Measurements from ENCODE around the gene MIB2. TPM values are rescaled to one million over a fixed set of nuclear protein-coding genes. Genes with fewer than 3 reads are reported as not detected.

The MIB2 gene
- 8.0 to 19.5 TPM (median 17.7 TPM) in 5 replicates for total RNA-seq (2022; extraction: Qiagen RNA extraction)

DNA sequence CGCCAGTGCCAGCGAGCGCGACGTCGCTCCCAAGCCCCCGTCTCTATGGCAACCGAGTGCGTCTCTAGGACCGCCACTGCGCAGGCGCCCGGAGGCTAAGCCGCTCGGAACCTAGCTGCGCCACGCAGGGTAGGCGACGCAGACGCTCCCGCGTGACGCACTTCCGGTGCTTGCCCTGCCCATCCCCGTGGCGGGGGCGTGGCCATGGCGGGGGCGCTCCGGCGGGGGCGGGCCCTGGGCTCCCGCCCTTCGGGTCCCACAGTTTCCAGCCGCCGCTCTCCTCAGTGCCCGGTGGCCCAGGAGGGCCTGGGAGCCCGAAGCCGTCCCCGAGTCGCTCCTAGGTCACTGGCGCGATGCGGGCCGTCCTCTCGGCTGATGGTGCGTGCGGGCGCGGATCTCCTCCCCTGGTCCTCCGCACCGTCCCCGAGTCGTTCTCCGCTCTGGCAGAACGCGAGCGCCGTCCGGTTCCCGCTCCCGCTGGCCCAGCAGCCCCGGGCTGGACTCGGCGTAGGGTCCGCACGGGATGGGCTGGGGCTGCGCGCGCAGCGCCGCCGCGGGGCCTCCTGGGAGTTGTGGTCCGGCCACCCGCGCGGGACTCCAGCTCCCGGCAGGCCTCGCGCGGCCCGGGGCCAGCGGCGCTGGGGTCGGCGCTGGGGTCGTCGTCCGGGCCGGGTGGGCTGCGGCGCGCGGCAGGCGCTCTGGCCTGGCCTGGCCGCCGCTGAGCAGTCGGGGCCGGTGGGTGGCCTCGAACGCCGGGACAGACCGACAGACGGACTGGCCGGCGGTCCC, at the start of gene MIB2:
MIB2 (plus strand) TSS at position 245 of the 789 bp plus-strand sequence. CDS start 7,953 bp downstream, outside the sequence.

DNA sequence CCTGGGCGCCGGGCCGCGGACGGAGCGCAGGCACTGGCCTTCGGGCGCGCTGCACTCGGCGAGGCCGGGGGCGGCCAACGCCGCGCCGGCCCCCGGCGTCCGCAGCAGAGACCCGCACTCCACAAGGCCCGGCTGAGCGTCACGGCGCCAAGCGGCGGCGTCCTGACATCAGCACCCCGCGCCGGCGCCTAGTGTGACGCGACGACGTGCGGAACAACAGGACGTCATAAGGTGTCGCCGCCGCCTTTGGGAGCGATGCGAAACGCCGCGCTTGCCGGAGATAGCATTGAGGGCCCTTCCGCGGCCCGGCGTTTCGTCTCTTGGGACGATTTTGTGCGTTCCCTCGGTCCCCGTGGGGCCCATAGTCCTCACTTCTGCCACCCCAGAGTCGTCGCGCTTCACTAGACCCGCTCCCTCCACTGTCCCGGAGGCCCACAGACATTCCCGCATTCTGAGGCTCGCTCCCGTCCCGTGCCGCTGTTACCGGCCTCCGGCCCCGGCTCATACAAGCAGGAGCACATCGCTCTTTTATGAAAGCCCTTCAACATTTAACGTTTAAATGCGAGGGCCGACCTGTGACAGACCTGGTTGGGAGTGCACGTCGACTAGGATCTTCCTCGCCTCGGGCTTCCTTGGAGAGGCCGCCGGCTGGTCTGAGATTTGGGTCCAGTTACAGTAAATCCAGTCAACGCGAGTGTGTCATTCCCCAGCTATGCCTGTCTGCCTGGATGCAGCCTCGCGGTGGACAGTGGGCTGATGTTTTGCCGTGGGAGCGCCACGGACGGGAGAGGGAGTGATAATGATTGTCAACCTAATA, 40.4 kb upstream of the MIB2 start, which contains the start of gene SSU72:
SSU72 (minus strand) TSS at position 143 of the 817 bp plus-strand sequence. CDS start 306 bp downstream, outside the sequence.

DNA sequence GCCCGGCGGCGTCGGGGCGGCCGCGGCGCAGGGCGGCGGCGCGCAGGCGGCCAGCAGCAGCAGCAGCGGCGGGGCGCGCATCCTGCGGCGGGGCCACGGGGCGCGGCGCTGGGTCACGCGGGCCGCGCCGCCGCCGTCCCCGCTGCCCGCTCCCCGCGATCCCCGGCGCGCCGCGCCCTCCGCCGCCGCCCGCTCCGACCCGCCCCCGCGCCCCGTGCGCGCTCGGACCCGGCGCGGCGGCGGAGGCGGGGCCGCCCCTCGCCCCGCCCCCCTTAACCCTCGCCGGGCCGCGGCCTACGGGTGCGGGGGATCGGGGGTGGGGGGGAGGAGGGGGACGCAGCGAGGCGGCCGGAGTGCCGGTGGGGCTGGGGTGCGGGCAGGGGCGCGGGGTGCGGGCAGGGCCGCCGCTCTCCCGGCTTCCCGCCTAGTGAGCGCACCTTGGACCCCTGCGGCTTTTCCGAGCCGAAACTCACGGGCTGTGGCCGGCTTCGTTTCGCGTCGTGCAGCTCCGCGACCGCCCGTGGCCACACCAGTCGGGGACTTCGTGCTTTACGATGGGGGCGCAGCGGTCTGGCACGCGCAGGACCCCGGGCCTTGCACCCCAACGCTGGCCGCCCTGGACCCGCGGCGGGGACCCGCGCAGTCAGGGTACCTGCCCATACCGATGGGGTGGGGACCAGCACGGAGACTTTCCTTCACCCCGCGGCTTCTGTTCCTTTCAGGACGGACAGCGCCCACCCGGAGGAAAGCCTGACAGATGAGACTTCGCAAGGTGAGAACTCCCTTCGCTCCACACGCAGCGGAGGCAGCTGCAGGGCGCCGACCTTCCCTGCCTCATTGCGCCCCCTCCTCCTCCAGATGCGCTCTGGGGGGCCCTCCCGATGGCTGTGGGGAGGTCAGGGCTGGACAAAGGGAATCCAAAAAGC, 15.1 kb upstream of the MIB2 start, which contains the start of gene FNDC10:
FNDC10 (minus strand) TSS at position 201 of the 926 bp plus-strand sequence; CDS start at position 81, 120 bp downstream.

DNA sequence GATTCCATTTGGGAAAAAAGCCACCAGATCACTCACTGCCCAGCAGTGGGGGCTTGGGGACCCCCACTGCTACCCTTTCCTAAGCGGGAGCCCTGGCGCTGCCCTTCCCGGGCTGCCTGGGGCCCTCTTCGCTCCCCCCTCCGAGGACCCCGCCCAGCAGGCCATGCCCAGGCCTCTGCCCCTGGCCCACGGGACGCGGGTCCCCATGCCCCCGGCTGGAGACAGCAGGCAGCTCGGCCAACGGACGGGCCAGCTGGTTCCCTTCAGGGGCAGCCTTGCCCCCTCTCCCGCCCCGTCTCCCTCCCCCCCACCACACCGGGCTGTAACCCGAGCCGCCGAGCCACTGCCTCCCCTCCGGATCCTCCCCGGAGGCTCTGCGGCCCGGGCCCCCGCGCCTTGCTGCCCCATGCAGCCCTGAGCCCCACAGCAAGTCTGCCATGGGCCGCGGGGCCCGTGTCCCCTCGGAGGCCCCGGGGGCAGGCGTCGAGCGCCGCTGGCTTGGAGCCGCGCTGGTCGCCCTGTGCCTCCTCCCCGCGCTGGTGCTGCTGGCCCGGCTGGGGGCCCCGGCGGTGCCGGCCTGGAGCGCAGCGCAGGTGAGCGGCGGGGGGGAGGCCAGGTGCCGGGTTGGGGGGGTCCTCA, 16.6 kb downstream of the MIB2 start, which contains the start of gene MMP23B:
MMP23B (plus strand) TSS at position 392 of the 639 bp plus-strand sequence; CDS start at position 438, 46 bp downstream.

DNA sequence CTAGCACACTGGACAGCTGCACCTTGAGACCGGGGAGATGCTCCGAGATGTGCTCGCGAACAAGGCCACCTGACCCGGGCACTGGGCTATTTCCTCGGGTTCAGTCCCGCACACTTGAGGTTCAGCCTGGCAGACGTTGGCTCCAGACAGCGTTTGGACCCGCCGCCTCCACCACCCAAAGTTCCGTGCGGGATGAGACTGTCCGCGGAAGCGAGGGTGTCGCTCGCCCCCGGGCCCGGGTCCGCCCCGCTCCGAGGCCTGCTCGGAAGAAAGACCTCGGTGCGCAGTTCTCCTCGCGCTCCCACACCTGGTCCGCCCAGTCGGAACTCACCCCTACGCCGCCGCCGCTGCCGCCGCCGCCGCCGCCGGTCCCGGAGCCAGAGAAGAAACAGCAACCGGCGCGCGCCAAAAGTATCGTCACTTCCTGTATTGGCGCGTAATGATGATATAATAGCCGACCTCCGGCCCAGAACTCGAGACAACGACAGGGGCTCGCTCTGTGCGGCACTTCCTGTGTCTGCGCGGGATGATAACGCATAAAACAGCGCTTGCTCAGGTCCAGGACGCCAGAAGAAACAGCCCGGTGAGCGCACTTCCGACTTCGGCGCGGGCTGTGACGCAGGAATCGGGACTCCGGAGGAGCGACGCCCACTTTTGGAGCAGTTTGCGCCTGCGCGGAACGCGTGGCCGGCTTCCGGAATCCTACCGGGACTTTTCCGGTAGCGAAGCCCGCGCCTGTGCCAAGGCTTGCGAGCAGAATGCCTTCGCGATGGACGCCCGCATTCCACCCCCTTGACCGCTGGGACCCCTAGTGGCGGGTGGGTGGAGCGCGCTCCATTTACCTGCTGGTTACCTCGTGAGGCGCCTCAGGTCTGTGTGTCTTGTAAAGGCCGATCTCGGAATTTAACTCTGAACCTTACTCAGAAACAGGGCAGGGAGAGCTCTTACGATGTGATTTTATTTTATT, 43.6 kb downstream of the MIB2 start, which contains the start of gene CDK11B:
CDK11B (minus strand) TSS at position 422 of the 967 bp plus-strand sequence. CDS start 1,519 bp downstream, outside the sequence.

Other genes with a start within 250 kb of the MIB2 start
- 107 to 197 TPM (median 169 TPM) in 5 replicates for gene AURKAIP1, start 240.3 kb upstream of the MIB2 start, total RNA-seq (2022; extraction: Qiagen RNA extraction)
- 38.0 to 55.0 TPM (median 48.1 TPM) in 5 replicates for gene CCNL2, start 216.2 kb upstream of the MIB2 start, total RNA-seq (2022; extraction: Qiagen RNA extraction)
- 128 to 145 TPM (median 135 TPM) in 5 replicates for gene MRPL20, start 208.2 kb upstream of the MIB2 start, total RNA-seq (2022; extraction: Qiagen RNA extraction)
- 0.03 to 0.10 TPM (median 0.07 TPM) in 3 of 5 replicates, not detected in the others for gene ANKRD65, start 194.2 kb upstream of the MIB2 start, total RNA-seq (2022; extraction: Qiagen RNA extraction)
- 3.7 to 15.9 TPM (median 14.0 TPM) in 5 replicates for gene VWA1, start 179.8 kb upstream of the MIB2 start, total RNA-seq (2022; extraction: Qiagen RNA extraction)
- not detected in 5 replicates for gene ATAD3C, start 165.8 kb upstream of the MIB2 start, total RNA-seq (2022; extraction: Qiagen RNA extraction)
- gene ATAD3B, start 143.7 kb upstream of the MIB2 start, total RNA-seq (2022; extraction: Qiagen RNA extraction): 1.1 to 3.4 TPM (median 2.9 TPM) in 5 replicates
- gene ATAD3A, start 103.3 kb upstream of the MIB2 start, total RNA-seq (2022; extraction: Qiagen RNA extraction): 28.5 to 38.5 TPM (median 36.5 TPM) in 5 replicates
- gene TMEM240, start 74.9 kb upstream of the MIB2 start, total RNA-seq (2022; extraction: Qiagen RNA extraction): 0.36 to 0.75 TPM (median 0.58 TPM) in 4 of 5 replicates, not detected in the other
- 82.0 to 103 TPM (median 101 TPM) in 5 replicates for gene SSU72, start 40.6 kb upstream of the MIB2 start, total RNA-seq (2022; extraction: Qiagen RNA extraction)
- gene FNDC10, start 15.4 kb upstream of the MIB2 start, total RNA-seq (2022; extraction: Qiagen RNA extraction): 5.4 to 9.3 TPM (median 8.3 TPM) in 5 replicates
- 0.29 to 0.84 TPM (median 0.60 TPM) in 5 replicates for gene MMP23B, start 16.7 kb downstream of the MIB2 start, total RNA-seq (2022; extraction: Qiagen RNA extraction)
- gene CDK11B, start 43.5 kb downstream of the MIB2 start, total RNA-seq (2022; extraction: Qiagen RNA extraction): 23.5 to 26.0 TPM (median 25.2 TPM) in 5 replicates
- 10.6 to 13.0 TPM (median 12.7 TPM) in 5 replicates for gene SLC35E2B, start 77.3 kb downstream of the MIB2 start, total RNA-seq (2022; extraction: Qiagen RNA extraction)
- gene CDK11A, start 108.9 kb downstream of the MIB2 start, total RNA-seq (2022; extraction: Qiagen RNA extraction): 18.3 to 23.7 TPM (median 21.3 TPM) in 5 replicates
- 31.9 to 42.6 TPM (median 39.5 TPM) in 5 replicates for gene NADK, start 163.0 kb downstream of the MIB2 start, total RNA-seq (2022; extraction: Qiagen RNA extraction)